HEK293 (cell line): ENCODE measurements around the gene TLK1.

Experiments used
- CTCF ChIA-PET: fragments of 350-600 bp; formaldehyde crosslinking; extraction: SDS; loops from one replicate; lab custom pipeline; 2021; ENCODE audit warnings: antibody characterized with exemption; lab: Yijun Ruan, JAX
- POLR2A ChIA-PET: fragments of 300-600 bp; formaldehyde crosslinking; extraction: SDS; loops from one replicate; lab custom pipeline; 2020; ENCODE audit warnings: antibody characterized with exemption, inconsistent platforms; lab: Yijun Ruan, JAX
- H3K27ac ChIP-seq: fragments of 200-500 bp; sonication (Bioruptor generic); 2 replicates; pipeline ENCODE4 v1.5.1; 2014; ENCODE audit warnings: low read depth, low read length, control low read depth, inconsistent platforms; ENCODE audit errors: extremely low read depth
- H3K36me3 ChIP-seq, 2 experiments: fragments of 200-500 bp in 1 of 2; sonication (Bioruptor generic) in 1 of 2; 1 replicate in 1 of 2; 2 replicates in 1 of 2; pipeline ENCODE4 v1.5.1; 2014 to 2017; ENCODE audit warnings: inconsistent platforms in 2 of 2, low read length in 2 of 2; ENCODE audit not compliant: control insufficient read depth in 2 of 2, insufficient read depth in 1 of 2
- H3K4me1 ChIP-seq: fragments of 200-500 bp; sonication (Bioruptor generic); 2 replicates; pipeline ENCODE4 v1.5.1; 2014; ENCODE audit warnings: mild to moderate bottlenecking, low read length, inconsistent platforms; ENCODE audit not compliant: control insufficient read depth, insufficient read depth
- H3K4me3 ChIP-seq: 2 replicates; pipeline ENCODE4 v1.5.1; 2011; ENCODE audit warnings: low read depth, mild to moderate bottlenecking, control low read depth, low read length, moderate library complexity
- H3K9me3 ChIP-seq: fragments of 200-500 bp; sonication (Bioruptor generic); 2 replicates; pipeline ENCODE4 v1.5.1; 2014; ENCODE audit warnings: low read depth, low read length, inconsistent platforms; ENCODE audit not compliant: control insufficient read depth, insufficient read depth
- BCL11A ChIP-seq: fragments of 450-650 bp; formaldehyde crosslinking; IDR thresholded peaks from 2 replicates; pipeline ENCODE4 v1.5.1; 2016; ENCODE audit warnings: low read depth, missing biosample characterization, missing genetic modification characterization
- FEZF1 ChIP-seq: fragments of 450-650 bp; formaldehyde crosslinking; IDR thresholded peaks from 2 replicates; pipeline ENCODE4 v1.5.1; 2016; ENCODE audit warnings: missing biosample characterization, missing genetic modification characterization
- GLIS2 ChIP-seq: fragments of 450-650 bp; formaldehyde crosslinking; IDR thresholded peaks from 2 replicates; pipeline ENCODE4 v1.5.1; 2016; ENCODE audit warnings: missing biosample characterization, missing genetic modification characterization
- KLF1 ChIP-seq: fragments of 450-650 bp; formaldehyde crosslinking; IDR thresholded peaks from 2 replicates; pipeline ENCODE4 v1.5.1; 2016; ENCODE audit warnings: missing biosample characterization, missing genetic modification characterization
- MYNN ChIP-seq: fragments of 450-650 bp; formaldehyde crosslinking; IDR thresholded peaks from 2 replicates; pipeline ENCODE4 v1.5.1; 2016; ENCODE audit warnings: missing biosample characterization, missing genetic modification characterization, borderline replicate concordance
- OVOL3 ChIP-seq: fragments of 450-650 bp; formaldehyde crosslinking; IDR thresholded peaks from 2 replicates; pipeline ENCODE4 v1.5.1; 2016; ENCODE audit warnings: missing biosample characterization, missing genetic modification characterization
- PATZ1 ChIP-seq: fragments of 450-650 bp; formaldehyde crosslinking; IDR thresholded peaks from 2 replicates; pipeline ENCODE4 v1.5.1; 2016; ENCODE audit warnings: missing biosample characterization, missing genetic modification characterization
- REPIN1 ChIP-seq: fragments of 450-650 bp; formaldehyde crosslinking; IDR thresholded peaks from 2 replicates; pipeline ENCODE4 v1.5.1; 2017; ENCODE audit warnings: missing biosample characterization, missing genetic modification characterization, low read depth
- SETDB1 ChIP-seq: IDR thresholded peaks from one replicate; pipeline ENCODE4 v1.6.1; 2017; ENCODE audit warnings: mild to moderate bottlenecking, low read length, moderate library complexity, mixed read lengths; ENCODE audit not compliant: insufficient read length
- ZEB2 ChIP-seq: fragments of 450-650 bp; formaldehyde crosslinking; IDR thresholded peaks from 2 replicates; pipeline ENCODE4 v1.5.1; 2016; ENCODE audit warnings: missing biosample characterization, missing genetic modification characterization
- ZNF112 ChIP-seq: fragments of 450-650 bp; formaldehyde crosslinking; IDR thresholded peaks from 2 replicates; pipeline ENCODE4 v1.5.0; 2017; ENCODE audit warnings: missing biosample characterization, missing genetic modification characterization
- ZNF140 ChIP-seq: fragments of 450-650 bp; formaldehyde crosslinking; IDR thresholded peaks from 2 replicates; pipeline ENCODE4 v1.5.1; 2016; ENCODE audit warnings: missing biosample characterization, missing genetic modification characterization
- ZNF169 ChIP-seq: fragments of 450-650 bp; formaldehyde crosslinking; IDR thresholded peaks from 2 replicates; pipeline ENCODE4 v1.5.1; 2016; ENCODE audit warnings: missing biosample characterization, missing genetic modification characterization
- ZNF24 ChIP-seq: fragments of 450-650 bp; formaldehyde crosslinking; IDR thresholded peaks from 2 replicates; pipeline ENCODE4 v1.5.1; 2016; ENCODE audit warnings: missing biosample characterization, missing genetic modification characterization
- ZNF26 ChIP-seq: fragments of 450-650 bp; formaldehyde crosslinking; IDR thresholded peaks from 2 replicates; pipeline ENCODE4 v1.5.1; 2016; ENCODE audit warnings: missing biosample characterization, missing genetic modification characterization
- ZNF37A ChIP-seq: fragments of 450-650 bp; IDR thresholded peaks from 2 replicates; pipeline ENCODE4 v1.5.1; 2018; ENCODE audit warnings: missing biosample characterization, missing genetic modification characterization
- ZNF423 ChIP-seq: fragments of 450-650 bp; formaldehyde crosslinking; IDR thresholded peaks from 2 replicates; pipeline ENCODE4 v1.5.1; 2016; ENCODE audit warnings: missing biosample characterization, missing genetic modification characterization
- ZNF626 ChIP-seq: fragments of 450-650 bp; sonication (Bioruptor Pico); formaldehyde crosslinking; IDR thresholded peaks from 2 replicates; pipeline ENCODE4 v1.5.1; 2018; ENCODE audit warnings: missing biosample characterization, missing genetic modification characterization, inconsistent platforms
- ZNF654 ChIP-seq: fragments of 450-650 bp; formaldehyde crosslinking; IDR thresholded peaks from 2 replicates; pipeline ENCODE4 v1.5.1; 2016; ENCODE audit warnings: low read depth, missing biosample characterization, missing genetic modification characterization
- ZNF670 ChIP-seq: fragments of 450-650 bp; formaldehyde crosslinking; IDR thresholded peaks from 2 replicates; pipeline ENCODE4 v1.5.1; 2016; ENCODE audit warnings: missing biosample characterization, missing genetic modification characterization, low read depth
- ZNF768 ChIP-seq: fragments of 450-650 bp; formaldehyde crosslinking; IDR thresholded peaks from 2 replicates; pipeline ENCODE4 v1.5.1; 2018; ENCODE audit warnings: missing biosample characterization, mild to moderate bottlenecking, missing genetic modification characterization
- ZNF785 ChIP-seq: fragments of 450-650 bp; formaldehyde crosslinking; IDR thresholded peaks from 2 replicates; pipeline ENCODE4 v1.5.1; 2016; ENCODE audit warnings: missing biosample characterization, missing genetic modification characterization
- TF ChIP-seq, protein P1 (sequence below): fragments of 450-650 bp; formaldehyde crosslinking; IDR thresholded peaks from 2 replicates; pipeline ENCODE4 v1.5.1; 2017; ENCODE audit warnings: missing biosample characterization, missing genetic modification characterization
- TF ChIP-seq, protein P2 (sequence below): fragments of 450-650 bp; formaldehyde crosslinking; IDR thresholded peaks from 2 replicates; pipeline ENCODE4 v1.5.0; 2017; ENCODE audit warnings: missing biosample characterization, missing genetic modification characterization, borderline replicate concordance
- TF ChIP-seq, protein P3 (sequence below): fragments of 450-650 bp; formaldehyde crosslinking; IDR thresholded peaks from 2 replicates; pipeline ENCODE4 v1.5.1; 2016; ENCODE audit warnings: missing biosample characterization, missing genetic modification characterization, low read depth

Gene TLK1

GRCh38 chr2:171086352-171087290, 74.1 kb downstream of the TLK1 start (continued):
- no peak for TF ChIP-seq ZNF140 (tag by site-specific recombination)
- TF ChIP-seq ZNF169 (tag by site-specific recombination), result no peak
- no peak for TF ChIP-seq ZNF768 (tag by site-specific recombination)
- no peak for TF ChIP-seq REPIN1 (tag by site-specific recombination)
- TF ChIP-seq ZNF626 (tag by site-specific recombination), result no peak
- TF ChIP-seq ZNF654, result no peak; the same call in 1 of the 2 replicates
- no peak for TF ChIP-seq ZNF26 (tag by site-specific recombination)
- peak; percentile 63 for TF ChIP-seq FEZF1 (tag by site-specific recombination)
- TF ChIP-seq BCL11A, result peak; percentile 58; the same call in 1 of the 2 replicates
- TF ChIP-seq, protein P1, sequence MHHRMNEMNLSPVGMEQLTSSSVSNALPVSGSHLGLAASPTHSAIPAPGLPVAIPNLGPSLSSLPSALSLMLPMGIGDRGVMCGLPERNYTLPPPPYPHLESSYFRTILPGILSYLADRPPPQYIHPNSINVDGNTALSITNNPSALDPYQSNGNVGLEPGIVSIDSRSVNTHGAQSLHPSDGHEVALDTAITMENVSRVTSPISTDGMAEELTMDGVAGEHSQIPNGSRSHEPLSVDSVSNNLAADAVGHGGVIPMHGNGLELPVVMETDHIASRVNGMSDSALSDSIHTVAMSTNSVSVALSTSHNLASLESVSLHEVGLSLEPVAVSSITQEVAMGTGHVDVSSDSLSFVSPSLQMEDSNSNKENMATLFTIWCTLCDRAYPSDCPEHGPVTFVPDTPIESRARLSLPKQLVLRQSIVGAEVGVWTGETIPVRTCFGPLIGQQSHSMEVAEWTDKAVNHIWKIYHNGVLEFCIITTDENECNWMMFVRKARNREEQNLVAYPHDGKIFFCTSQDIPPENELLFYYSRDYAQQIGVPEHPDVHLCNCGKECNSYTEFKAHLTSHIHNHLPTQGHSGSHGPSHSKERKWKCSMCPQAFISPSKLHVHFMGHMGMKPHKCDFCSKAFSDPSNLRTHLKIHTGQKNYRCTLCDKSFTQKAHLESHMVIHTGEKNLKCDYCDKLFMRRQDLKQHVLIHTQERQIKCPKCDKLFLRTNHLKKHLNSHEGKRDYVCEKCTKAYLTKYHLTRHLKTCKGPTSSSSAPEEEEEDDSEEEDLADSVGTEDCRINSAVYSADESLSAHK (tag by site-specific recombination), result peak; percentile 60; the same call in 1 of the 2 replicates

GRCh38 chr2:171084128-171084527, 76.6 kb downstream of the TLK1 start:
- Histone ChIP-seq H3K4me1 (peaks cover 8% of the 10 kb centered on the region), H3K27ac (no peak overlapping the region), H3K4me3 (no peak overlapping the region), H3K36me3 (peaks cover 0 to 2% of the 10 kb centered on the region in 2 experiments; a peak in 1 of 3 replicates), H3K9me3 (no peaks in the 10 kb centered on the region)
- ChIA-PET CTCF (interaction anchor here (0.6 kb wide), 2 partner anchors 530 to 998 kb away, joined by 3 to 4 read pairs; no protein-coding TSS in a partner anchor), POLR2A (no interaction called here)
- TF ChIP-seq GLIS2 (tag by site-specific recombination) (no peak), ZNF37A (tag by site-specific recombination) (no peak), OVOL3 (tag by site-specific recombination) (no peak), ZNF24 (no peak), KLF1 (tag by site-specific recombination) (peak; percentile 76), ZNF785 (tag by site-specific recombination) (no peak), ZNF423 (tag by site-specific recombination) (no peak), ZEB2 (tag by site-specific recombination) (no peak), ZNF112 (no peak), MYNN (tag by site-specific recombination) (no peak), PATZ1 (tag by site-specific recombination) (no peak), ZNF670 (tag by site-specific recombination) (no peak), SETDB1 (no peak)
- TF ChIP-seq, protein P2, sequence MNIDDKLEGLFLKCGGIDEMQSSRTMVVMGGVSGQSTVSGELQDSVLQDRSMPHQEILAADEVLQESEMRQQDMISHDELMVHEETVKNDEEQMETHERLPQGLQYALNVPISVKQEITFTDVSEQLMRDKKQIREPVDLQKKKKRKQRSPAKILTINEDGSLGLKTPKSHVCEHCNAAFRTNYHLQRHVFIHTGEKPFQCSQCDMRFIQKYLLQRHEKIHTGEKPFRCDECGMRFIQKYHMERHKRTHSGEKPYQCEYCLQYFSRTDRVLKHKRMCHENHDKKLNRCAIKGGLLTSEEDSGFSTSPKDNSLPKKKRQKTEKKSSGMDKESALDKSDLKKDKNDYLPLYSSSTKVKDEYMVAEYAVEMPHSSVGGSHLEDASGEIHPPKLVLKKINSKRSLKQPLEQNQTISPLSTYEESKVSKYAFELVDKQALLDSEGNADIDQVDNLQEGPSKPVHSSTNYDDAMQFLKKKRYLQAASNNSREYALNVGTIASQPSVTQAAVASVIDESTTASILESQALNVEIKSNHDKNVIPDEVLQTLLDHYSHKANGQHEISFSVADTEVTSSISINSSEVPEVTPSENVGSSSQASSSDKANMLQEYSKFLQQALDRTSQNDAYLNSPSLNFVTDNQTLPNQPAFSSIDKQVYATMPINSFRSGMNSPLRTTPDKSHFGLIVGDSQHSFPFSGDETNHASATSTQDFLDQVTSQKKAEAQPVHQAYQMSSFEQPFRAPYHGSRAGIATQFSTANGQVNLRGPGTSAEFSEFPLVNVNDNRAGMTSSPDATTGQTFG (tag by site-specific recombination), result no peak
- TF ChIP-seq, protein P3, sequence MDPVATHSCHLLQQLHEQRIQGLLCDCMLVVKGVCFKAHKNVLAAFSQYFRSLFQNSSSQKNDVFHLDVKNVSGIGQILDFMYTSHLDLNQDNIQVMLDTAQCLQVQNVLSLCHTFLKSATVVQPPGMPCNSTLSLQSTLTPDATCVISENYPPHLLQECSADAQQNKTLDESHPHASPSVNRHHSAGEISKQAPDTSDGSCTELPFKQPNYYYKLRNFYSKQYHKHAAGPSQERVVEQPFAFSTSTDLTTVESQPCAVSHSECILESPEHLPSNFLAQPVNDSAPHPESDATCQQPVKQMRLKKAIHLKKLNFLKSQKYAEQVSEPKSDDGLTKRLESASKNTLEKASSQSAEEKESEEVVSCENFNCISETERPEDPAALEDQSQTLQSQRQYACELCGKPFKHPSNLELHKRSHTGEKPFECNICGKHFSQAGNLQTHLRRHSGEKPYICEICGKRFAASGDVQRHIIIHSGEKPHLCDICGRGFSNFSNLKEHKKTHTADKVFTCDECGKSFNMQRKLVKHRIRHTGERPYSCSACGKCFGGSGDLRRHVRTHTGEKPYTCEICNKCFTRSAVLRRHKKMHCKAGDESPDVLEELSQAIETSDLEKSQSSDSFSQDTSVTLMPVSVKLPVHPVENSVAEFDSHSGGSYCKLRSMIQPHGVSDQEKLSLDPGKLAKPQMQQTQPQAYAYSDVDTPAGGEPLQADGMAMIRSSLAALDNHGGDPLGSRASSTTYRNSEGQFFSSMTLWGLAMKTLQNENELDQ, result no peak
